Measurements from ENCODE around the gene ATP2B2.

- TF ChIP-seq EZH2 (IDR thresholded peaks at IDR 0.05) (no peak), CTCF (IDR thresholded peaks at IDR 0.05) (no peak)
Observed at GRCh38 chr3:10406414-10406813, 99.0 kb downstream of the ATP2B2 start.
